Activated CD4-positive, alpha-beta T cell treated with anti-CD3 and anti-CD28 coated beads for 4 hours (primary cell): ENCODE data around the gene PTP4A1.
"Not testable (repeated sequence)": the region's sequence is repeated elsewhere in the genome, so short reads cannot be mapped to it uniquely, and the experiment has no call there.

Experiments
- DNase-seq, 2 donors: peaks; one replicate each; pipeline ENCODE4 v3.0.0-alpha.2; 2020

The PTP4A1 gene

DNA sequence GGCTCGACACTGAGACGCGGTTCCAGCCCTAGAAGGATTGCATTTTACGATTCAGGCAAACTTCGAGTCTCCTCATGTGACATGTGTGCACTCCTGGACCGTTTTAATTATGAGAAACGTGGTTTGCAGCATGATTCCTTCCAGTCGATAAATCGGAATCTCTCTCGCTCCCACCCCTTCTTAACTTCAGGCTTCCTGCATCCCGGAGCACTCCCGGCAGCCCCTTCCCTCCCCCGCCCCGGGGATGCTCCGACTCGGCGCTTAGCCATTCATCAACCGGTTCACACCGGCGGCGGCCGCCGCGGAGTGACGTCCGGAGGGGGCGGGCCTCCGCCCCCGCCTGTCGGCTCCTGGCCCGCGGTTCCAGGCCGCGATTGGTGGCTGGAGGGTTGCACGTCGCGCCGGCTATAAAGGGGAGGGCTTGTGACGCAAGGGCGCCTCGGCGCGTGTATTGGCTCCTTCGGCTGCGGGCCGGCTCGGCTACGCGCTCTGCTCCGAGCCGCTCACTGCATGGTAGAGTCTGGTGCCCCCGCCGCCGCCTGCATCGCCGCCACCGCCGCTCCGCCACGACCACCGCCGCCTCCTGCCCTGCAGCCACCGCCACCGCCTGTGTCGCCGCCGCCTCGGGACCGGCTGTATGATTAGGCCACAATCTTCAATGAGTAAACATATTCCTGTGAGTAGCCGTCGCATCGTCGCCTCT is at the start of gene PTP4A1, which contains the start of gene LOC128125822:
Gene PTP4A1 (plus strand): TSS at position 437 of the 703 bp plus-strand sequence. CDS start 4,401 bp downstream, outside the sequence.
Gene LOC128125822 (plus strand): TSS at position 437 of the 703 bp plus-strand sequence.
- DNase-seq = peak; percentile 96 to 97

DNA sequence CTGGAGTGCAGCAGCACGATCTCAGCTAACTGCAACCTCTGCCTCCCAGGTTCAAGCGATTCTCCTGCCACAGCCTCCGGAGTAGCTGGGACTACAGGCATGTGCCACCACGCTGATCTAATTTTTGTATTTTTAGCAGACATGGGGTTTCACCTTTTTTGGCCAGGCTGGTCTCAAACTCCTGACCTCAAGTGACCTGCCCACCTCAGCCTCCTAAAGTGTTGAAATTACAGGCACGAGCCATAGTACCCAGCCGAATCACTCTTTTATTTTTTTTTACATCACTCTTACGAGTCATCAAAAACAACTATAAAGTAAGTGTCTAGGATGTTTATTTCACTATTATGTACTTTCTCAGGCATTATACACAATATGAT is 49.4 kb upstream of the PTP4A1 start:
- DNase-seq = not testable (repeated sequence)

DNA sequence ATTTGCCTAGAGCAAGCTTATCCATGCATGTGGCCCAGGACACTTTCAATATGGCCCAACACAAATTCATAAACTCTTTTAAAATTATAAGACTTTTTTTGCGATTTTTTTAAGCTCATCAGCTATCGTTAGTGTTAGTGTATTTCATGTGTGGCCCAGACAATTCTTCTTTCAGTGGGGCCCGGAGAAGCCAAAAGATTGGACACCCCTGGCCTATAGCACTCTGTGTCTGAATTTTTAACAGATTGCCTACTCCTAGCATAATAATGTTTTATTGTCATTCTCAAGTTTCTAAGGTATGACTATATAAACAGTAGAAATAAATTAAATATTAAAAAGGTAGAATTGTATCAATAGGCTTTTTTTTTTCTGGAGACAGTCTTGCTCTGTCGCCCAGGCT is 48.6 kb upstream of the PTP4A1 start:
- DNase-seq = no peak

DNA sequence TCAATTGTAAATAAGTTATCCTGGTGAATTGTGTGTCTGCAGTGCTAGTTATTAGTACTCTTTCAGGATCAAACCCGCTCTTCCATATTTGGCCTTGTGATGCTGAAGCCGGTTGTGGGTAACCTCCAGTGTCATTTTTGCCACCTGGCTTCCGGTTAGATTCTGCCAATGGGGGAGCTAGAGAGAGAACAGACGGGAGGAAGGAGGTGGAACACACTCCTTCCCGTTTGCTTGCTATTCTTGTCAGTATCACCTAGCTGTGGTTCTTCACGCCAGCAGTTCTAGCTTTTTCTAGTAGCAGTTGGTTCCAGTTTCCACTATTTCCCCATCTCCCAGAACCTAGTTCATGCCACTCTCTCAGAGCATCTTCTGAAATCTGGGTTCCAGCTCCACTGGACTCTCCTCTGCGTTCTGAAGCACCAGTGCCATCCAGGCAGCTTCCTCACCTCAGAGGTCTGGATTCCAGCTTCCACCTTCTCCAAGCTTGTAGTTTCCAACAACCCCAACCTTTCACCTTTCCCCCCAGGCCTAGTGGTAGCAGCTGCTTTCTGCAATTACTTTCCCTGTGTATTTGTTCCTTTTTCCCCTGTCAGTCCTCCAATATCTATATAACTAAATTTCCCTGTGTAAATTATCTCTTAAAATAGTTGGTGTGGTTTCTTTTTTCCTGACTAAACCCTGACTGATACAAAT is 46.9 kb upstream of the PTP4A1 start:
- no peak for DNase-seq

DNA sequence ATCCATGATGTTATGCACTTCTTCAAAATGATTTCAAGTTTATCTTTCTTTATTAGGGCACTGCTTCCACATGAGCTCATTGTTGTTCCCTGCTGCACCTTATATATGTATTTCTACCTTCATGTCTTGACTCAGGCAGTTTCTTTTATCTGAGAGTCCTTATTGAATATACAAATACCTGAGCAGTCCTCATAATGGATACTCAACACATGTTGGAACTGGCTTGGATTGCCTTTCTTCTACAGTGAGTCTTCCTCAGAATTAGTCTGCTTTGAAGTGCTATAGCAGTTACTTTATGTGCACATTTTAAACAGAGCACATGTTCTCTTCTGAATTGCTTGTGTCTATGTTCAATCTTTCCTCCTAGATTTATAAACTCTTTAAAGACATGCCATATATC is 45.3 kb upstream of the PTP4A1 start:
- DNase-seq = no peak

DNA sequence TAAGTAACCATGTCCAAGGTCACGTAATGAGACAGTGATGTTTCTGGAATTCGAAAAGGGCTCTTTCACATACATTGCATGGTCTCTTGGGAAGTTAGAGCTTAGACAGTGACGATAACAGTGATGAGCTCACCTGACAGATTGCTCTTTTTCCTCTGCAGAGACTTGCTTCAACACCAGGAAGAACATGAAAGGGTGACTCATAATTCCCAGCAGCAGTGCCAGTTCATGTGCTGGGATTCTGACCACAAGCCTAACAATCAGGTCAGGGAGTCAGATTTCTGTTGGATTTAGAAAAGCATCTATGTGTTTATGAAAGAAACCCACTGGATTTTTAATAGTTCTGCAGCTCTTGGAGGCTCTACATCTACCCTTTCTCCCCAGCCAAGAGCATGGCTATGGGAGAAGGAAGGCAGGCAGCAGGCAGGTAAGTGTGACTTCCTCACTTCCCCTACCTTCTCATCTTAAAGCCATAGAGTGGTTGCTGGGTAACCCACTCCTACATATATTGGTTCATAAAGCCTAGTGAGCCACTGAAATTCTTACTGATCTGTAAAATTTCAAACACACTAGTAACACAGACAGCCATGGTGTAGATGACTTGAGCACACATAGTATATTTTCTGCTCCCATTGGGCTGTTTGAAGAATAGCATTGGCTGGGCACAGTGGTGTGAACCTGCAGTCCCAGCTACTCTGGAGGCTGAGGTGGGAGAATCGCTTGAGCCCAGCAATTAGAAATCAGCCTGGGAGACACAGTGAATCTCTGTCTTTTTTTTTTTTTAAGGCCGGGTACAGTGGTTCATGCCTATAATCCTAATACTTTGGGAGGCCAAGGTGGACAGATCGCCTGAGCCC is 44.4 kb upstream of the PTP4A1 start:
- DNase-seq = no peak

DNA sequence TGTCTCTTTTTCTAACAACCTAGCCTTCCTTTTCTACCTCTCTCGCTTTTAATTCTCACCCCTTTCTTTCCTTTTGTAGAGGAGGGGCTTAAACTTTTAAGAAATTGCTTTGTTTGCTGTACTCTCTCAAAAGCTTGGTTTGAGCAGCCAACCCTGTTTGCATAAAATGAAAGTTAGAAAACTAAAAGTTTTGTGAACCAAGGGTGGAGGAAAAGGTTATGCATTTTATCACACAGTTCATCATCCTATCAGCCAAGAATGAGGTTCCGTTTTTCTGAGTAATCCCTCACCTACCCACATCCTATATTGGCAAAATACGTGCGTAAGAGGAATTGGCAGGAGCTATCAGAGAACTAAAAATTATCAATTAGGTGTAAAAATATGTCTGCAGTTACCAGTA is 42.8 kb upstream of the PTP4A1 start:
- no peak for DNase-seq

DNA sequence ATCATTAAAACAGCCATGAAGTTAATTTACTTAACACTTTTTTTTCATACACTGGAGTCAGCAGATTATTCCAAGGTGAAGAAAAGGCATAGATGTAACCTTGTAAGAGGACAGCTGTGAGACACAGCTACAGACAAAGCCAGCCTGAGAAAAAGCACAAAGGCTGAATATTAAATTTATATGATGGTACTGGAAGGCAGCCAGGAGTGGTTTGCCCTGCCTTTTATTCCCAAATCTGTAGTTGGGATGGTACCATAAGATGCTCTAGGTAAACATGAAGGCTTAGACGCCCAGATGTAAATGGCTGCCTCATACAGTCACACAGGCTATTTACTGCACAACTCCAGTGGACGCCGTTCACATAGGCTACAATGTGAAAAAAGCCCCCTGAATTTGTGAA is 42.1 kb upstream of the PTP4A1 start:
- DNase-seq = no peak

DNA sequence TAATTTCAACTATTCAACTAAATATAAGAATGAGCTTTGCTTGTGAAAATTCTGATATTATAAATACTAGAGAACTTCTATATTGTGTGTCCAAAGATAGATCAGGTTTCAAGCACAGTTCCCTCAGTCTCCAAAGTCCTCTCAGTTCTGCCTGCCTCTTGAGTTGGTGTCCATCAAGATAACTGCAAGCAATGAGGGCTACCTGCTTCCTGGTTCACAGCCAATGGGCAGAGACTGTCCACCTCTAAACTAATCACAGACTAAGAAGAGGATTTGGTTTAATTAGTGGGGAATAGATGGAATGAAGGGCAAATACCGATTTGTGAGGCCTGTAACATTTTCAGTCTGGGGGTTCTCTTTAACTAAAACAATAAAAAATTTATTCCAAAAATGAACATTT is 41.3 kb upstream of the PTP4A1 start:
- DNase-seq = no peak

DNA sequence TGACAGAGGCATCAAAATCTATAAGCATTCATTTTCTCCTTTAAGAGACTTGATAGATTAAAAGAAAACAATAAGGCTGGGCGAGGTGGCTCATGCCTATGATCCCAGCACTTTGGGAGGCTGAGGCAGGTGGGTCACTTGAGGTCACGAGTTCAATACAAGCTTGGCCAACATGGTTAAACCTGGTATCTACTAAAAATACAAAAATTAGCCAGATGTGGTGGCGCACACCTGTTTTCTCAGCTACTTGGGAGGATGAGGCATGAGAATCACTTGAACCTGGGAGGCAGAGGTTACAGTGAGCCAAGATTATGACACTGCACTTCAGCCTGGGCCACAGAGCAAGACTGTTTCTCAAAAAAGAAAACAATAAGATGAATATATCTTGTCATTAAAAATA is 39.3 kb upstream of the PTP4A1 start:
- DNase-seq = no peak

DNA sequence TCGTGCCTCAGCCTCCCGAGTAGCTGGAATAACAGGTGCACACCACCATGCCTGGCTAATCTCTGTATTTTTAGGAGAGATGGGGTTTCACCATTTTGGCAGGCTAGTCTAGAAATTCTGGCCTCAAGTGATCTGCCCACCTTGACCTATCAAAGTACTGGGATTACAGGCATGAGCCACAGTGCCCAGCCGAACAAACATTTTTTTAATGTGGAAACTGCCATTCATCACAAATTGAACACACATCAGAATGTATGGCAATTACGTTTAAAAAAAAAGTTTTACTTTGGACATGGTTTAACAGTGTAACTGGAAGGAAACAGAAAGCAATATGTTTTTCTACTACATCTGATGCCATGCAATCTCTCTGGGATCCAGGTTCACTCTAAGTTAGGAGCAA is 38.3 kb upstream of the PTP4A1 start:
- no peak for DNase-seq

DNA sequence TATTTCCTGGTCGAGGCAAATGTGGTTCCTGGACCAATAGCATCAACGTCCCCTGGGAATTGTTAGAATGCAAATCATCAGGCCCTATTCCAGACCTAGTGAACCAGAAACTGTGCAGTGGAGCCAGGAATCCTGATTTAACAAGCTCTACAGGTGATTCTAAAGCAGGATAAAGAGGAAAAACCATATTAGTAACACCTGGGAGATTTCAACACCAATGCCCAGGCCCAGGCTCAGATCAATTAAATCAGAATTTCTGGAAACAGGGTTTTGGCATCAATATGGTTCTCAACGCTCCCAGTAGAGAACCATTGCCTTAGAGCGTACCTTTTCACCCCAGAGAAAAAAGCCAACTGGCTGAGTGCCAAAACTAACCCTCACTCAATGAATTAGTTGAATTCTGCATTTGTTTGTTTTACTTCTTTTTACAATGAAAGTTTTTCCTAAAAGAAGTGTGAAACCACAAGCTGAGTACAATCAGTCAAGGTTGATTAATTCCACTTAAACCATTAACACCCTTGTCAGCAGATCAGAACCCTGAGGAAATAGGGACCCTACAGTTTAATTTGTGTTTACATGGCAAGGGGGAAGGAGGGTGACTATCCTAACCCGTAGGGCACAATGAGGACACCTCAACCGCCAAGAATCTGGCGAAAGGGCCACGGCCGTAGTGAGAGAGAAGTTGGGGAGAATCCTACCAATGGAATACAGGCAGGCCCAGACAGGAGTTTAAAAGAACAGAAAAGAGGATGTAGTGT is 34.9 kb upstream of the PTP4A1 start:
- no peak for DNase-seq

DNA sequence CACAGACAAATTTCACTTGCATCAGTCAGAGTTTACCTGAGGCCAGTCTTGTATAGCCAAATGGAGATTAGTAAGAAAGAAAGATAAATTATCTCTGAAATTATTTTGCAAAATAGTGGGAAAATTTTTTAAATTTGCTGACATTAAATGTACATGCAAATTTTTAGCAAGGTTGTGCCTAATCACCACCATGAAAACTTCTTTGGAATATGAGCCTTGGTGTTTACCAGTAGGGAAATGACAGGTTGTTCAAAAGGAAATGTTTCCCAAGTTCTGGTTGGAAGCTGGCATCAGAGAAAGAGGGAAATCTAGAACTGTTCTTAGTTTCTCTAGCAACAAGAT is 34.4 kb upstream of the PTP4A1 start:
- DNase-seq = no peak

DNA sequence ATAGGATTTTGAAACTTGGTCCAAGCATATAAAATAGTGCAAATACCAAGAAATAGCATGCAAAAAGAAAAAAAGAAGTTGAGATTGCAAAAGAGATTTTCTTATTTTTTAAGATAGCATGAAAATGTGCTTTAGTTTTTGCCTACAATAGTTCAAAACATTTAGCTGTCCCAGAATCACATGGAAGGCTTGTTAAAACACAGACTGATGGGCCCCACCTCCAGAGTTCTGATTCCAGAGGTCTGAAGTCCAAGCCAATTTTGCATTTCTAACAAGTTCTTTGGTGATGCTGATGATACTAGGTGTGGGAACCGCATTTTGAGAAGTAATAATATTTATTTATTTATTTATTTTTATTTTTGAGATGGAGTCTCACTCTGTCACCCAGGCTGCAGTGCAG is 33.7 kb upstream of the PTP4A1 start:
- no peak for DNase-seq

DNA sequence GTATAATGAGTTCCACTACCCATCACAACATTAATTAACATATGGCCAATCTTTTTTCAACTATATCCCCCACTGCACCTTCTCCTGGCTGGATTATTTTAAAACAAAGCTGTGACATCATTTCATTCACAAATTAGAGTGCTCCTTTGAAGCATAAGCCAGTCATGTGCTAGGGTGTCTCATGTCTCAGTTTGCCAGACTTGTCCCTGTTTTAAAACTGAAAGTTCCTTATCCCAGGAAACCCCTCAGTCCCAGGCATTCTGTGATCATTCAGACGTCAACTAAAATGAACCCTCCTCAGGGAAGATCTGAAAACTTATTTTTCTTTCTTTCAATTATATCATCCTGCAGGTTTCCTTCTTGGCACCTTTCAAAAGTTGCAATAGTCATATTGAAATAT is 29.3 kb upstream of the PTP4A1 start:
- DNase-seq = no peak

DNA sequence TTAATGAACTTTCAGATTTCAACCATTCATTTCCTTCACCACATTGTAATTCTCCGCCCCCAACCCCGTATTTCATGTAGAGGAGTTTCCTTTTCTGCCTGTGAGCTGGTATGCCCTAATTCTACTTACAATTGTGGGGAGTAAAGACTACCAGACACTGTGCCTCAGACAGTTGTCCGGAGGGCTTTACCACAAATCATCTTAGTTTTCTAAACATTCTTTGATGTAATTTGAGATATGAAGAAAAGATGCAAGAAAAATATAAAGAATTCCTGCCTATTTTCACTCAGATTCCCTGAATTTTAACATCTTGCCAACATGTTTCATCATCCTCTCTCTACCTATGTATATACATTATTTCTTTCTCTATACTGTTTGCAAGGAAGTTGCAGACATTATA is 28.3 kb upstream of the PTP4A1 start:
- no peak for DNase-seq

DNA sequence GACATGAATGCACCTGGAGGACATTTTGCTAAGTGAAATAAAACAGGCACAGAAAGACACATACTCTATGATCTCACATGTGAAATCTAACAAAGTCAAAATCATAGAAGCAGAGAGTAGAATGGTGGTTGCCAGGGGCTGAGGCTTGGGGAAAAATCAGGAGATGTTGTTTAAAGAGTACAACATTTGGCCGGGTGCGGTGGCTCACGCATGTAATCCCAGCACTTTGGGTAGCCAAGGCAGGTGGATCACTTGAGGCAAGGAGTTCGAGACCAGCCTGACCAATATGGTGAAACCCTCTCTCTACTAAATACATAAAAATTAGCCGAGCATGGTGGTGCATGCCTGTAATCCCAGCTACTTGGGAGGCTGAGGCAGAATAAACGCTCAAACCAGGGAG is 26.0 kb upstream of the PTP4A1 start:
- DNase-seq = no peak

DNA sequence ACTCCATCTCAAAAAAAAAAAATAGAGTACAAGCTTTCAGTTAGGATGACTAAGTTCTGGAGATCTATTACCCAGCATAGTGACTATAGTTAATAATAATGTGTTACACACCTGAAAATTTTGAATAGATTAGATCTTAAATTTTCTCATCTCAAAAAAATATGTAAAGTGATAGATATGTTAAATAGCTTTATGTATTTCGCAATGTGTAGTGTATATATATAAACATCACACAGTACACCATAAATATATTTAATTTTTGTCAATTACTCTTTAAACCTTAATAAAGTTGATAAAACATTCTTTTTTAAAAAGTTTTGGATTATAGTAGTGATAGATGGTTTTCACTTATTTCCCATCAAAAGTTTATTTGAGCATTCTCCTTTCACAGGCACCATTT is 25.6 kb upstream of the PTP4A1 start:
- DNase-seq = no peak

DNA sequence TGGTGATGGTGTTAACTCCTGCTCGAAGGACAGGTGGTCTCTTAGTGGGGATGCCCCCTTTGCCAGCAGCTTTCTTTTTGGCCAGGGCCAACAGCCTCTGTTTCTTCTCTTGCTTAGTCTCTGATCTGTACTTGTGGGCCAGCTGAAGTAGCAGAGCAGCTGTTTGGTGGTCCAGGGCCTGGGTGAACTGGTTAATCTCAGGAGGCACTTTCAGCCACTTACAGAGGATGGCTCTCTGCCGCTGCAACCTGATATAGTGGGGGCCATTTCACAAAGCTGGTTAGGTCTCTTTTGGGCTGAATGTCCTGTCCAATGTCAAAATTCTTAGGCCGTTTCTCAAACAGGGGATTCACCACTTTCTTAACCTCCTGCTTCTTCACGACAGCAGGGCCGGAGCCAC is 23.2 kb upstream of the PTP4A1 start:
- no peak for DNase-seq

DNA sequence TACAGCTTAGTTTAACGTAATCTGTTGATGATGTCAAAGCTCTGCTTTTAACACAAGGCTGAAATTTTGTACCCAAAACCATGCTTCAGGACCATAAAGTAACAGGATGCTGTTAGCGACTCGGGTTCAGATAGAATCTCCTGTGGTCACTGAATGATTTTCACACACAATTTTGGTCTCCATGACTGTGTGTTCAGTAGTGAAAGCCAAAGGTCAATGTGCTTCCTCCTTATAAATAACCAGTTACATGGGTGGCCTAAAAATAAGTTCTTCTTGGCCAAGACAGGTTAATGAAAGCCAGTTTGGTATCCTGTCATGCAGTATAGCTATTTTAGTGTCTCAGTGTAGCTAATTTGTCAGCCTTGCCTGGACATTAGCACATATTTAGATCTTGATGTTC is 19.1 kb upstream of the PTP4A1 start:
- DNase-seq = no peak

DNA sequence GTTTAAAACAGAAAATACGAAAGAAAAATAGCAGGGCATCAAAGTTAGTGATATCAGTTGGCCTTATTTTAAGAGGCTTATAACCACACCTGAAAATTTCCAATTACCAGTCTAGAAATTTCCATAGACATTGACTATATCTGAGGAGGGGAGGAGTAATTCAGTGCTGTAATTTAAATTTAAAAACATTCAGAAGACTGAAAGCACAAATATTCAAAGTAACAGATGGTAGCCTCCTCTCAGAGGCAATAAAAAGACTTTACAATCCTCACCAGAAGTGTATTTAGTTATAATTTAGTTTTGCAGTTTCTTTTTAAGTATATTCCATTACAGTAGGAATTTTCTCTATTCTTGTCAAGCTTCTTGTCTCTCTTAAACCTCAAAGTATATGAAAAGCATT is 18.4 kb upstream of the PTP4A1 start:
- DNase-seq = no peak

DNA sequence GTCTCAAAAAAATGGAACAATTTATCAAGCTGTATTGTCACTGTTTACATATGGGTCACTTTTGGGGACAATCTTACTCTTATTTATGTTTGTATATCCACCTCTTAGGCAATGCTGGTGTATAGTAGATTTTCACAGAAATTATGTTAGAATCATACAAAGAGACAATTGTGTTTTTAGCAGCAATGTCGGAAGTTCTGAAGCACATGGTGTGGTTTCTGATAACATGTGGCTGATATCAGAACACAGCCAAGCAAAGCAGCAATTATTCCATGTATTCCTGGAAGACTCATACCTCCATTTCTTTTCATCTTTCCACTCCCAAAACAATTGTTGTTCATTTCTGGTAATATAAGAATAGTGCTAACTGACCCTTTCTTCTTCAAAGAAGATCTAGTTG is 17.5 kb upstream of the PTP4A1 start:
- no peak for DNase-seq

DNA sequence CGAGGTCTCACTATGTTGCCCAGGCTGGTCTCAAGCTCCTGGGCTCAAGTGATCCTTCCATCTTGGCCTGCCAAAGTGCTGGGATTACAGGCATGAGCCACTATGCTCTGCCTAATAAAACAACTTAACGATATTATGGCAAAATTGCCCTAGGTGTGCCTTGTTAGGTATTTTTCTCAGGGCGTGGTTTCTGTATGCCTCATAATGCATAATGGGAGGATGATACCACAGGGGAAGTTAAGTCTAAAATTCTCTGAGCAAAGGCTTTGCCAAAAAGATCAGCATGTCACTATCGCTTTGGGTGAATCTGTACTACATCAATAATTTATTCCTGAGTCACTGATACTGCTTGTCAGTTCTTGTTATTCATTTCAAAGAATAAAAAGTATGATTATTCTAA is 15.9 kb upstream of the PTP4A1 start:
- DNase-seq = no peak
